H1 (cell line): Measurements from ENCODE around the gene KCNK13. TPM values are rescaled to one million over a fixed set of nuclear protein-coding genes. Genes with fewer than 3 reads are reported as not detected.

Experiments
- CTCF ChIA-PET: fragments of 300-600 bp; sonication (Branson Sonifier 250); formaldehyde crosslinking; loops from one replicate; lab custom pipeline; 2021; ENCODE audit not compliant: partially characterized antibody; lab: Charles Lee
- POLR2A ChIA-PET: fragments of 300-600 bp; sonication (Branson Sonifier 250); formaldehyde crosslinking; loops from one replicate; lab custom pipeline; 2021; ENCODE audit warnings: inconsistent platforms; ENCODE audit not compliant: partially characterized antibody; lab: Charles Lee
- DNase-seq, 2 experiments: peaks; one replicate each; pipeline versions ENCODE4 v3.0.0 to v3.0.0-alpha.2; 2010 to 2022; ENCODE audit warnings: low spot score in 2 of 2, low read depth in 1 of 2, mixed read lengths in 1 of 2
- FAIRE-seq: peaks from 2 replicates; lab custom pipeline; 2011; peaks lifted over from hg19 to GRCh38; lab: Jason Lieb, UNC
- H2AFZ ChIP-seq: 2 replicates; pipeline ENCODE4 v1.8.1; 2012; ENCODE audit warnings: low read length, inconsistent platforms
- H2AK5ac ChIP-seq: 2 replicates; pipeline ENCODE4 v1.6.1; 2013; ENCODE audit warnings: low read depth, low read length
- H2BK120ac ChIP-seq: replicated peaks from 2 replicates; pipeline ENCODE3; 2013; ENCODE audit warnings: low read depth, low read length, inconsistent platforms
- H2BK12ac ChIP-seq: 2 replicates; pipeline ENCODE4 v1.6.1; 2013; ENCODE audit warnings: low read depth, low read length
- H2BK15ac ChIP-seq: 2 replicates; pipeline ENCODE4 v1.6.1; 2013; ENCODE audit warnings: low read length
- H2BK20ac ChIP-seq: 2 replicates; pipeline ENCODE4 v1.6.1; 2013; ENCODE audit warnings: low read length
- H2BK5ac ChIP-seq: 2 replicates; pipeline ENCODE4 v1.6.1; 2013; ENCODE audit warnings: low read depth, low read length
- H3K14ac ChIP-seq: 2 replicates; pipeline ENCODE4 v1.6.1; 2013; ENCODE audit warnings: inconsistent platforms; ENCODE audit not compliant: insufficient read length
- H3K18ac ChIP-seq: 2 replicates; pipeline ENCODE4 v1.6.1; 2013; ENCODE audit warnings: low read length; ENCODE audit errors: extremely low read depth
- H3K23ac ChIP-seq: 2 replicates; pipeline ENCODE4 v1.6.1; 2013; ENCODE audit warnings: inconsistent platforms; ENCODE audit not compliant: insufficient read length
- H3K23me2 ChIP-seq: 2 replicates; pipeline ENCODE4 v1.6.1; 2013; ENCODE audit warnings: low read depth, low read length
- H3K27ac ChIP-seq: 2 replicates; pipeline ENCODE4 v1.6.1; 2011; ENCODE audit warnings: low read depth, low read length, inconsistent platforms
- H3K27me3 ChIP-seq, 4 experiments: replicated peaks in 1 of 4; 1 replicate in 1 of 4; 2 replicates in 3 of 4; pipeline versions ENCODE4 v1.6.1 to v1.8.1; 2011 to 2013; ENCODE audit warnings: low read length in 3 of 4, mild to moderate bottlenecking in 3 of 4, inconsistent platforms in 2 of 4, mixed read lengths in 2 of 4, moderate library complexity in 1 of 4; ENCODE audit not compliant: control insufficient read depth in 3 of 4, insufficient read depth in 3 of 4; ENCODE audit errors: extremely low read depth in 1 of 4
- H3K36me3 ChIP-seq, 4 experiments: 2 replicates each; pipeline versions ENCODE4 v1.6.1 to v1.8.1; 2011 to 2013; ENCODE audit warnings: mild to moderate bottlenecking in 4 of 4, low read length in 3 of 4, moderate library complexity in 2 of 4, control low read depth in 1 of 4, inconsistent platforms in 1 of 4; ENCODE audit not compliant: insufficient read depth in 4 of 4, control insufficient read depth in 2 of 4
- H3K4ac ChIP-seq: replicated peaks from 2 replicates; pipeline ENCODE3; 2013; ENCODE audit warnings: low read length, low read depth, mixed read lengths, inconsistent platforms; ENCODE audit not compliant: insufficient read length
- H3K4me1 ChIP-seq, 4 experiments: replicated peaks in 1 of 4; 1 replicate in 1 of 4; 2 replicates in 3 of 4; pipeline versions ENCODE4 v1.6.1 to v1.8.1; 2011 to 2013; ENCODE audit warnings: low read length in 3 of 4, inconsistent platforms in 2 of 4, mixed read lengths in 1 of 4; ENCODE audit not compliant: insufficient read depth in 4 of 4, control insufficient read depth in 3 of 4
- H3K4me2 ChIP-seq, 2 experiments: 2 replicates each; pipeline versions ENCODE4 v1.6.1 to v1.8.1; 2011 to 2013; ENCODE audit warnings: low read depth in 2 of 2, low read length in 2 of 2, control low read depth in 1 of 2, inconsistent platforms in 1 of 2, mild to moderate bottlenecking in 1 of 2; ENCODE audit not compliant: insufficient read depth in 1 of 2
- H3K4me3 ChIP-seq, 4 experiments: fragments of 200-600, 300-600 bp in 1 of 4; sonication (generic), shearing (Covaris generic), sonication (Bioruptor Twin) in 1 of 4; 2 replicates each; pipeline versions ENCODE4 v1.5.1 to v1.8.1; 2011 to 2016; ENCODE audit warnings: low read length in 4 of 4, low read depth in 3 of 4, control low read depth in 2 of 4, inconsistent platforms in 2 of 4, mild to moderate bottlenecking in 2 of 4, mixed read lengths in 1 of 4, moderate library complexity in 1 of 4; ENCODE audit not compliant: insufficient read depth in 2 of 4; ENCODE audit errors: extremely low read depth in 1 of 4
- H3K56ac ChIP-seq: replicated peaks from 2 replicates; pipeline ENCODE3; 2013; ENCODE audit warnings: low read depth, mild to moderate bottlenecking, mixed read lengths, low read length, inconsistent platforms; ENCODE audit not compliant: insufficient read length
- H3K79me1 ChIP-seq: 2 replicates; pipeline ENCODE4 v1.6.1; 2013; ENCODE audit warnings: low read depth, low read length, control low read depth
- H3K79me2 ChIP-seq, 2 experiments: 2 replicates each; pipeline versions ENCODE4 v1.6.1 to v1.8.1; 2012 to 2013; ENCODE audit warnings: low read length in 2 of 2, mild to moderate bottlenecking in 2 of 2, inconsistent platforms in 1 of 2; ENCODE audit not compliant: insufficient read depth in 2 of 2, control insufficient read depth in 1 of 2
- H3K9ac ChIP-seq, 4 experiments: replicated peaks in 1 of 4; 1 replicate in 1 of 4; 2 replicates in 3 of 4; pipeline versions ENCODE4 v1.6.1 to v1.8.1; 2011 to 2013; ENCODE audit warnings: low read depth in 3 of 4, low read length in 3 of 4, control low read depth in 2 of 4, mild to moderate bottlenecking in 2 of 4, moderate library complexity in 2 of 4, inconsistent platforms in 1 of 4; ENCODE audit errors: extremely low read depth in 1 of 4
- H3K9me3 ChIP-seq, 2 experiments: 2 replicates each; pipeline versions ENCODE4 v1.6.1 to v1.8.1; 2012 to 2013; ENCODE audit warnings: mild to moderate bottlenecking in 2 of 2, moderate library complexity in 2 of 2, control low read depth in 1 of 2, inconsistent platforms in 1 of 2, low read depth in 1 of 2, low read length in 1 of 2, mixed read lengths in 1 of 2; ENCODE audit not compliant: insufficient read depth in 2 of 2
- H4K20me1 ChIP-seq, 2 experiments: replicated peaks in 1 of 2; 2 replicates each; pipeline versions ENCODE3 to v1.8.1; 2011 to 2013; ENCODE audit warnings: inconsistent platforms in 2 of 2, low read length in 2 of 2, mild to moderate bottlenecking in 1 of 2; ENCODE audit not compliant: insufficient read depth in 2 of 2, control insufficient read depth in 1 of 2
- H4K5ac ChIP-seq: 2 replicates; pipeline ENCODE4 v1.6.1; 2013; ENCODE audit warnings: low read length, low read depth, mixed read lengths, inconsistent platforms; ENCODE audit not compliant: insufficient read length
- H4K8ac ChIP-seq: 2 replicates; pipeline ENCODE4 v1.8.0; 2013; ENCODE audit warnings: mild to moderate bottlenecking, moderate library complexity, low read length, inconsistent platforms; ENCODE audit not compliant: insufficient read depth; ENCODE audit errors: extremely low read depth
- H4K91ac ChIP-seq: replicated peaks from 2 replicates; pipeline ENCODE3; 2013; ENCODE audit warnings: low read length, mixed read lengths, inconsistent platforms; ENCODE audit not compliant: insufficient read length
- CBX8 ChIP-seq: fragments of 300-800, 300-1000 bp; sonication (generic); IDR thresholded peaks from 2 replicates; pipeline ENCODE4 v1.7.1; 2016; ENCODE audit warnings: low read depth, low read length, borderline replicate concordance
- CREB1 ChIP-seq: IDR thresholded peaks from 2 replicates; pipeline ENCODE4 v1.6.1; 2012; ENCODE audit warnings: inconsistent platforms
- CTBP2 ChIP-seq: IDR thresholded peaks from 2 replicates; pipeline ENCODE4 v1.7.0; 2011; ENCODE audit warnings: borderline replicate concordance, mild to moderate bottlenecking, moderate library complexity, mixed read lengths, low read length; ENCODE audit not compliant: insufficient read depth, insufficient read length
- EP300 ChIP-seq, 2 experiments: IDR thresholded peaks; 1 replicate in 1 of 2; 2 replicates in 1 of 2; pipeline ENCODE4 v1.6.1; 2011 to 2012; ENCODE audit warnings: low read depth in 2 of 2, low read length in 2 of 2, mild to moderate bottlenecking in 2 of 2, borderline replicate concordance in 1 of 2, inconsistent platforms in 1 of 2, moderate library complexity in 1 of 2
- EZH2 ChIP-seq: fragments of 200-600 bp; sonication (generic); IDR thresholded peaks from 2 replicates; pipeline ENCODE4 v1.7.1; 2012; ENCODE audit warnings: low read depth, mild to moderate bottlenecking, moderate library complexity, low read length, inconsistent platforms; ENCODE audit not compliant: severe bottlenecking
- MAFK ChIP-seq: IDR thresholded peaks from 2 replicates; pipeline ENCODE4 v1.6.1; 2012; ENCODE audit warnings: low read depth, mild to moderate bottlenecking, improper control_type of control experiment, low read length
- MAX ChIP-seq: IDR thresholded peaks from 2 replicates; pipeline ENCODE4 v1.6.1; 2012; ENCODE audit warnings: inconsistent platforms
- POU5F1 ChIP-seq: IDR thresholded peaks from 2 replicates; pipeline ENCODE4 v1.6.1; 2011; ENCODE audit warnings: low read depth, mild to moderate bottlenecking, low read length, moderate library complexity
- RBBP5 ChIP-seq: IDR thresholded peaks from 2 replicates; pipeline ENCODE4 v1.7.1; 2012; ENCODE audit warnings: low read depth, mild to moderate bottlenecking, inconsistent platforms, low read length, moderate library complexity, borderline replicate concordance
- SP4 ChIP-seq: IDR thresholded peaks from 2 replicates; pipeline ENCODE4 v1.6.1; 2012; ENCODE audit warnings: low read length, inconsistent platforms
- SRF ChIP-seq: IDR thresholded peaks from 2 replicates; pipeline ENCODE4 v1.6.1; 2011; ENCODE audit warnings: mild to moderate bottlenecking, low read depth, low read length, moderate library complexity
- TCF12 ChIP-seq: IDR thresholded peaks from 2 replicates; pipeline ENCODE4 v1.6.1; 2011; ENCODE audit warnings: low read depth, mild to moderate bottlenecking, low read length
- USF2 ChIP-seq: IDR thresholded peaks from 2 replicates; pipeline ENCODE4 v1.6.1; 2011; ENCODE audit warnings: low read length, improper control_type of control experiment
- ZNF274 ChIP-seq: IDR thresholded peaks from 2 replicates; pipeline ENCODE4 v1.7.0; 2012; ENCODE audit warnings: low read length, borderline replicate concordance; ENCODE audit errors: extremely low read depth
- whole genome bisulfite sequencing, 2 experiments: shearing (Covaris generic) in 1 of 2; methylation state at CpG; one replicate each; pipeline versions ENCODE4 v1.1.6 to v1.1.7; 2013 to 2015; ENCODE audit warnings: low lambda C conversion rate in 2 of 2, mixed read lengths in 2 of 2, inconsistent platforms in 1 of 2, low coverage in 1 of 2, missing lambda C conversion rate in 1 of 2; ENCODE audit not compliant: insufficient replicate concordance in 2 of 2, insufficient coverage in 1 of 2, insufficient read length in 1 of 2; ENCODE audit errors: extremely low coverage in 1 of 2, missing lambda C conversion rate in 1 of 2; 5-methylcytosine and 5-hydroxymethylcytosine counted together
- polyA plus RNA-seq, 7 experiments: library from polyadenylated mRNA; depleted of rRNA in 3 of 7; stranded (reverse) in 5 of 7; unstranded in 2 of 7; fragments of >200 nt in 5 of 7; fragments of 200-250 nt in 2 of 7; gene quantifications; 1 replicate in 5 of 7; 2 replicates in 1 of 7; 4 replicates in 1 of 7; pipeline versions ENCODE4 v1.2.1 to v1.2.3, GENCODE V29; 2011 to 2013; ENCODE audit warnings: missing spikeins in 2 of 7, mixed read lengths in 2 of 7
- total RNA-seq: library from RNA; stranded (reverse); fragmentation: NEBNext Ultra II Directional; extraction: Animal tissue kit (Norgen Biotek cat#: 25700); gene quantifications from 2 replicates; pipeline ENCODE4 v1.2.1, GENCODE V29; 2021

Gene KCNK13
- total and polyA plus RNA-seq, 2 of the 8 experiments (the other 6 are each of a cell fraction or from before 2014, with no cell fraction given): 0.39 to 0.48 TPM

GRCh38 chr14:90034156-90034555 is 27.6 kb upstream of the KCNK13 start:
- FAIRE-seq: no peak
- no peak overlapping the region for H3K18ac ChIP-seq
- no peak overlapping the region for H2BK20ac ChIP-seq
- H4K91ac ChIP-seq: no peak overlapping the region
- 85% methylated on average over 2 of the region's 2 CpGs; no CpG with 5 or more reads in 1 of the 2 experiments for WGBS, 2 experiments
- H3K23me2 ChIP-seq: no peaks in the 10 kb centered on the region
- no peak overlapping the region for H3K4me2 ChIP-seq
- H3K27ac ChIP-seq: no peak overlapping the region
- TF ChIP-seq EP300 (IDR thresholded peaks at IDR 0.05; ENCODE audit: borderline replicate concordance in 1 of 2, low read depth in 2 of 2, low read length in 2 of 2): no peak
- TF ChIP-seq RBBP5: no peak
- TF ChIP-seq USF2: no peak
- no peak for TF ChIP-seq SP4
- TF ChIP-seq ZNF274: no peak
- TF ChIP-seq MAX: no peak
- no peak for TF ChIP-seq MAFK
- no peak for TF ChIP-seq EZH2
- TF ChIP-seq CTBP2: no peak
- TF ChIP-seq TCF12: no peak
- no peak for TF ChIP-seq CBX8
- no peak for TF ChIP-seq SRF
- TF ChIP-seq CREB1: no peak
- TF ChIP-seq POU5F1: no peak
- TF ChIP-seq, all 59 proteins: peak for 0
- DNase-seq: no peak
- no peaks in the 10 kb centered on the region for H3K9me3 ChIP-seq
- H3K9ac ChIP-seq: no peak overlapping the region
- no peaks in the 10 kb centered on the region for H3K27me3 ChIP-seq
- ChIA-PET CTCF (no interaction called here), POLR2A (no interaction called here)
- no peak overlapping the region for H3K56ac ChIP-seq
- H3K36me3 ChIP-seq: peaks cover 0 to 36% (median 4%) of the 10 kb centered on the region in 4 experiments; a peak in 5 of 8 replicates
- no peak overlapping the region for H3K4ac ChIP-seq
- H3K79me1 ChIP-seq: no peaks in the 10 kb centered on the region
- no peak overlapping the region for H3K14ac ChIP-seq
- no peaks in the 10 kb centered on the region for H4K20me1 ChIP-seq
- no peak overlapping the region for H2BK12ac ChIP-seq
- H3K23ac ChIP-seq: no peak overlapping the region
- no peak overlapping the region for H4K8ac ChIP-seq
- no peak overlapping the region for H4K5ac ChIP-seq
- no peaks in the 10 kb centered on the region for H3K4me1 ChIP-seq
- no peak overlapping the region for H2AK5ac ChIP-seq
- H2BK15ac ChIP-seq: no peak overlapping the region
- no peak overlapping the region for H3K4me3 ChIP-seq
- H2BK5ac ChIP-seq: no peak overlapping the region
- no peak overlapping the region for H2BK120ac ChIP-seq
- H3K79me2 ChIP-seq: no peaks in the 10 kb centered on the region
- no peak overlapping the region for H2AFZ ChIP-seq
